HepG2 (cell line): ENCODE measurements around the gene MCC. TPM values are rescaled to one million over a fixed set of nuclear protein-coding genes. Genes with fewer than 3 reads are reported as not detected.

ENCODE experiments used
- ATAC-seq: fragments of 200-7000 bp; cut with Tn5 transposase; 3 replicates; pipeline ENCODE4 v1.9.1; 2020; ENCODE audit warnings: mild to moderate bottlenecking, moderate library complexity
- BruUV-seq: library from RNA; stranded (reverse); fragments of 400-500 nt; replicated peaks from 2 replicates; lab custom pipeline; 2021; lab: Mats Ljungman, UMichigan
- CTCF ChIA-PET: fragments of 300-600 bp; formaldehyde crosslinking; extraction: SDS; loops from one replicate; lab custom pipeline; 2021; ENCODE audit warnings: low total read pairs, inconsistent platforms, low intra/inter-chr PET ratio; lab: Yijun Ruan, JAX
- POLR2A ChIA-PET: fragments of 350-600 bp; sonication (Branson Sonifier 250); formaldehyde crosslinking; loops from one replicate; lab custom pipeline; 2020; ENCODE audit warnings: antibody characterized with exemption, inconsistent platforms; lab: Yijun Ruan, JAX
- DNase-seq: peaks from one replicate; pipeline ENCODE4 v3.0.0-alpha.2; 2015; ENCODE audit warnings: low spot score
- FAIRE-seq: peaks from 3 replicates; lab custom pipeline; 2011; peaks lifted over from hg19 to GRCh38; lab: Jason Lieb, UNC
- H2AFZ ChIP-seq: one replicate; pipeline ENCODE4 v1.6.1; 2011; ENCODE audit warnings: low read length, inconsistent platforms
- H3K27ac ChIP-seq: fragments of 300-600 bp; 3 replicates; pipeline ENCODE4 v1.8.0; 2011; ENCODE audit warnings: mixed run types, mild to moderate bottlenecking, mixed read lengths, low read length, inconsistent platforms; ENCODE audit not compliant: insufficient read depth; ENCODE audit errors: extremely low read length
- H3K27me3 ChIP-seq, 2 experiments: fragments of 200-600 bp in 1 of 2; 2 replicates in 1 of 2; 3 replicates in 1 of 2; pipeline versions ENCODE4 v1.6.0 to v1.8.0; 2011; ENCODE audit warnings: low read length in 2 of 2, mild to moderate bottlenecking in 2 of 2, moderate library complexity in 2 of 2, inconsistent platforms in 1 of 2; ENCODE audit not compliant: insufficient read depth in 2 of 2, control insufficient read depth in 1 of 2
- H3K36me3 ChIP-seq, 2 experiments: fragments of 200-600 bp in 1 of 2; replicated peaks in 1 of 2; 2 replicates in 1 of 2; 3 replicates in 1 of 2; pipeline versions ENCODE4 v1.5.1 to v1.8.0; 2011; ENCODE audit warnings: low read length in 2 of 2, inconsistent platforms in 1 of 2; ENCODE audit not compliant: insufficient read depth in 2 of 2, control insufficient read depth in 1 of 2
- H3K4me1 ChIP-seq: 2 replicates; pipeline ENCODE4 v1.5.1; 2012; ENCODE audit warnings: low read length, inconsistent platforms; ENCODE audit not compliant: insufficient read depth
- H3K4me2 ChIP-seq: 2 replicates; pipeline ENCODE4 v1.6.0; 2011; ENCODE audit warnings: low read depth, low read length, inconsistent platforms
- H3K4me3 ChIP-seq, 3 experiments: fragments of 200-600 bp in 1 of 3; sonication (generic), shearing (Covaris generic) in 1 of 3; replicated peaks in 1 of 3; 2 replicates each; pipeline ENCODE4 v1.5.1; 2011 to 2016; ENCODE audit warnings: low read length in 3 of 3, inconsistent platforms in 2 of 3, low read depth in 2 of 3, mild to moderate bottlenecking in 2 of 3, control low read depth in 1 of 3, mixed read lengths in 1 of 3; ENCODE audit not compliant: insufficient read depth in 1 of 3
- H3K79me2 ChIP-seq: one replicate; pipeline ENCODE4 v1.6.1; 2011; ENCODE audit warnings: low read length, inconsistent platforms; ENCODE audit not compliant: insufficient read depth
- H3K9ac ChIP-seq: 2 replicates; pipeline ENCODE4 v1.6.0; 2011; ENCODE audit warnings: mild to moderate bottlenecking, low read depth, low read length, inconsistent platforms; ENCODE audit not compliant: insufficient read depth
- H3K9me3 ChIP-seq: 2 replicates; pipeline ENCODE4 v1.5.1; 2012; ENCODE audit warnings: mild to moderate bottlenecking, low read length
- H4K20me1 ChIP-seq: 2 replicates; pipeline ENCODE4 v1.6.0; 2011; ENCODE audit warnings: inconsistent platforms, mild to moderate bottlenecking, low read length, moderate library complexity; ENCODE audit not compliant: insufficient read depth
- ARNT2 ChIP-seq: sonication (generic); formaldehyde crosslinking; IDR thresholded peaks from 2 replicates; pipeline ENCODE4 v1.8.0; 2022; ENCODE audit warnings: mild to moderate bottlenecking, low read depth, missing genetic modification reagents, moderate library complexity
- CERS6 ChIP-seq: sonication (generic); formaldehyde crosslinking; IDR thresholded peaks from 2 replicates; pipeline ENCODE4 v1.5.0; 2020; ENCODE audit warnings: missing genetic modification reagents
- ETV6 ChIP-seq: sonication (generic); formaldehyde crosslinking; conservative IDR thresholded peaks from 2 replicates; pipeline ENCODE4 v1.4.0; 2020; ENCODE audit warnings: missing genetic modification reagents
- HDAC1 ChIP-seq: sonication (generic); formaldehyde crosslinking; IDR thresholded peaks from 2 replicates; pipeline ENCODE4 v1.5.1; 2020; ENCODE audit warnings: mild to moderate bottlenecking, missing genetic modification reagents
- MYNN ChIP-seq: sonication (generic); formaldehyde crosslinking; IDR thresholded peaks from 2 replicates; pipeline ENCODE4 v1.4.0; 2020; ENCODE audit warnings: mild to moderate bottlenecking, low read depth, missing genetic modification reagents
- RNF219 ChIP-seq: sonication (generic); formaldehyde crosslinking; IDR thresholded peaks from 2 replicates; pipeline ENCODE4 v1.5.0; 2020; ENCODE audit warnings: mild to moderate bottlenecking, missing genetic modification reagents
- TEAD2 ChIP-seq: sonication (generic); formaldehyde crosslinking; IDR thresholded peaks from 2 replicates; pipeline ENCODE4 v1.9.0; 2021; ENCODE audit warnings: missing genetic modification reagents
- TRIM24 ChIP-seq: sonication (generic); formaldehyde crosslinking; IDR thresholded peaks from 2 replicates; pipeline ENCODE4 v1.8.0; 2022; ENCODE audit warnings: mild to moderate bottlenecking, missing genetic modification reagents
- ZC3H4 ChIP-seq: sonication (generic); formaldehyde crosslinking; IDR thresholded peaks from 2 replicates; pipeline ENCODE4 v1.4.0; 2020; ENCODE audit warnings: missing genetic modification reagents, borderline replicate concordance
- ZNF501 ChIP-seq: sonication (generic); formaldehyde crosslinking; IDR thresholded peaks from 2 replicates; pipeline ENCODE4 v1.5.1; 2020; ENCODE audit warnings: mild to moderate bottlenecking, moderate library complexity, missing genetic modification reagents
- ZNF552 ChIP-seq: sonication (generic); formaldehyde crosslinking; IDR thresholded peaks from 2 replicates; pipeline ENCODE4 v1.9.0; 2022; ENCODE audit warnings: missing genetic modification reagents, mild to moderate bottlenecking, borderline replicate concordance
- ZNF557 ChIP-seq: sonication (generic); formaldehyde crosslinking; IDR thresholded peaks from 2 replicates; pipeline ENCODE4 v1.4.0; 2020; ENCODE audit warnings: missing genetic modification reagents
- ZNF772 ChIP-seq: sonication (generic); formaldehyde crosslinking; IDR thresholded peaks from 2 replicates; pipeline ENCODE4 v1.5.0; 2020; ENCODE audit warnings: mild to moderate bottlenecking, missing genetic modification reagents
- ZSCAN21 ChIP-seq: sonication (generic); formaldehyde crosslinking; IDR thresholded peaks from 2 replicates; pipeline ENCODE4 v1.8.0; 2022; ENCODE audit warnings: mild to moderate bottlenecking, missing genetic modification reagents, moderate library complexity, borderline replicate concordance
- WGBS: methylation state at CpG from one replicate; pipeline ENCODE4 v1.1.6; 2017; ENCODE audit warnings: low lambda C conversion rate; 5-methylcytosine and 5-hydroxymethylcytosine counted together
- in situ Hi-C: cut with HindIII; loops from 2 replicates; pipeline ENCODE4 v1.10.0; 2017; ENCODE audit warnings: low pct_unique_long_range_greater_than_20kb; ENCODE audit not compliant: extremely low pct_ligation_motif_present
- intact Hi-C: fragments of 100-400 bp; cut with micrococcal nuclease; formaldehyde crosslinking; loops from one replicate; pipeline ENCODE4 v1.10.0; 2022; ENCODE audit not compliant: unreplicated experiment
- polyA plus RNA-seq, 8 experiments: library from polyadenylated mRNA; depleted of rRNA in 3 of 8; stranded (reverse) in 7 of 8; unstranded in 1 of 8; fragments of >200 nt; fragmentation: Illumina TruSeq in 4 of 8; extraction: Trizol in 4 of 8; gene quantifications; 2 replicates each; pipeline versions ENCODE4 v1.2.1 to v1.2.3, GENCODE V29; 2011 to 2016; ENCODE audit warnings: low read depth in 4 of 8, missing spikeins in 1 of 8, mixed read lengths in 1 of 8; ENCODE audit not compliant: insufficient read depth in 1 of 8
- total RNA-seq, 5 experiments: library from RNA; depleted of rRNA; stranded (reverse); fragments of >200 nt; fragmentation: Illumina TruSeq; extraction: Trizol; gene quantifications; 2 replicates each; pipeline ENCODE4 v1.2.3, GENCODE V29; 2016; ENCODE audit warnings: low read depth in 1 of 5
- TF ChIP-seq, protein P1 (sequence below): sonication (generic); formaldehyde crosslinking; IDR thresholded peaks from 2 replicates; pipeline ENCODE4 v1.4.0; 2020; ENCODE audit warnings: missing genetic modification reagents
- TF ChIP-seq, protein P2 (sequence below): sonication (generic); formaldehyde crosslinking; IDR thresholded peaks from 2 replicates; pipeline ENCODE4; 2020; ENCODE audit warnings: missing genetic modification reagents, mild to moderate bottlenecking, borderline replicate concordance

MCC gene
- total and polyA plus RNA-seq, 2 of the 13 experiments (the other 11 are each of a cell fraction or from before 2014, with no cell fraction given): 0.55 to 2.4 TPM

DNA sequence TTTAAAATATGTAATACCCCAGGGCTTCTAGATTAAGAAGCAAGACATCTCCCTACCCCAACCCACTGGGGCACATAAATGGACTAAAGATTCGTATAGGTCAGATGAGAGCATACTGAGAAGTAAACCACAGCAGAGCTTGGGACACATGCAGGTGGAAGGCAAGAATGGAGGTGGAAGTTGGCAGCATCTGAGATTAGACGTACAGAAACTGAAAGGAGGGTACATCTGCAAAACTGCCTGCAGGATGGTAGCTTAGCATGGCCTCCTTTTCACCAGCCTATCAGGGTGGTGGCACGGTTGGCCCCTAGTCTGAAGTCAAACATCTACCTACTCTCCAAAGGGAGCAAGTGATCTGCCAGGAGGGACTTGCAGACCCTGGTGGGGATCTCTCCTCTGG is 235.2 kb downstream of the MCC start:
- H3K4me2 ChIP-seq: no peak overlapping the region
- FAIRE-seq (no peak), DNase-seq (no peak), ATAC-seq (no peak)
- no TSS peak for BruUV-seq
- H3K27ac ChIP-seq: no peak overlapping the region
- no peaks in the 10 kb centered on the region for H3K79me2 ChIP-seq
- H3K9me3 ChIP-seq: no peaks in the 10 kb centered on the region
- ChIA-PET CTCF (no interaction called here), POLR2A (no interaction called here)
- in situ Hi-C loops (no loop called here), intact Hi-C loops (no loop called here)
- no peak overlapping the region for H2AFZ ChIP-seq
- no peaks in the 10 kb centered on the region for H4K20me1 ChIP-seq
- H3K4me1 ChIP-seq: no peaks in the 10 kb centered on the region
- no peak overlapping the region for H3K4me3 ChIP-seq
- no peaks in the 10 kb centered on the region for H3K36me3 ChIP-seq
- peaks cover 0 to 4% of the 10 kb centered on the region in 2 experiments; a peak in 1 of 5 replicates for H3K27me3 ChIP-seq
- WGBS: 15% methylated on average over 3 of the region's 3 CpGs
- no peak overlapping the region for H3K9ac ChIP-seq
- no peak for TF ChIP-seq ZNF772 (CRISPR knock-in tag)
- no peak for TF ChIP-seq ARNT2 (CRISPR knock-in tag)
- TF ChIP-seq RNF219 (CRISPR knock-in tag): no peak
- no peak for TF ChIP-seq CERS6 (CRISPR knock-in tag)
- TF ChIP-seq ZC3H4 (CRISPR knock-in tag): no peak
- TF ChIP-seq, protein P1, sequence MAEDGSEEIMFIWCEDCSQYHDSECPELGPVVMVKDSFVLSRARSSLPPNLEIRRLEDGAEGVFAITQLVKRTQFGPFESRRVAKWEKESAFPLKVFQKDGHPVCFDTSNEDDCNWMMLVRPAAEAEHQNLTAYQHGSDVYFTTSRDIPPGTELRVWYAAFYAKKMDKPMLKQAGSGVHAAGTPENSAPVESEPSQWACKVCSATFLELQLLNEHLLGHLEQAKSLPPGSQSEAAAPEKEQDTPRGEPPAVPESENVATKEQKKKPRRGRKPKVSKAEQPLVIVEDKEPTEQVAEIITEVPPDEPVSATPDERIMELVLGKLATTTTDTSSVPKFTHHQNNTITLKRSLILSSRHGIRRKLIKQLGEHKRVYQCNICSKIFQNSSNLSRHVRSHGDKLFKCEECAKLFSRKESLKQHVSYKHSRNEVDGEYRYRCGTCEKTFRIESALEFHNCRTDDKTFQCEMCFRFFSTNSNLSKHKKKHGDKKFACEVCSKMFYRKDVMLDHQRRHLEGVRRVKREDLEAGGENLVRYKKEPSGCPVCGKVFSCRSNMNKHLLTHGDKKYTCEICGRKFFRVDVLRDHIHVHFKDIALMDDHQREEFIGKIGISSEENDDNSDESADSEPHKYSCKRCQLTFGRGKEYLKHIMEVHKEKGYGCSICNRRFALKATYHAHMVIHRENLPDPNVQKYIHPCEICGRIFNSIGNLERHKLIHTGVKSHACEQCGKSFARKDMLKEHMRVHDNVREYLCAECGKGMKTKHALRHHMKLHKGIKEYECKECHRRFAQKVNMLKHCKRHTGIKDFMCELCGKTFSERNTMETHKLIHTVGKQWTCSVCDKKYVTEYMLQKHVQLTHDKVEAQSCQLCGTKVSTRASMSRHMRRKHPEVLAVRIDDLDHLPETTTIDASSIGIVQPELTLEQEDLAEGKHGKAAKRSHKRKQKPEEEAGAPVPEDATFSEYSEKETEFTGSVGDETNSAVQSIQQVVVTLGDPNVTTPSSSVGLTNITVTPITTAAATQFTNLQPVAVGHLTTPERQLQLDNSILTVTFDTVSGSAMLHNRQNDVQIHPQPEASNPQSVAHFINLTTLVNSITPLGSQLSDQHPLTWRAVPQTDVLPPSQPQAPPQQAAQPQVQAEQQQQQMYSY (CRISPR knock-in tag): no peak
- TF ChIP-seq ETV6 (CRISPR knock-in tag): no peak
- TF ChIP-seq HDAC1 (CRISPR knock-in tag): no peak
- TF ChIP-seq, protein P2, sequence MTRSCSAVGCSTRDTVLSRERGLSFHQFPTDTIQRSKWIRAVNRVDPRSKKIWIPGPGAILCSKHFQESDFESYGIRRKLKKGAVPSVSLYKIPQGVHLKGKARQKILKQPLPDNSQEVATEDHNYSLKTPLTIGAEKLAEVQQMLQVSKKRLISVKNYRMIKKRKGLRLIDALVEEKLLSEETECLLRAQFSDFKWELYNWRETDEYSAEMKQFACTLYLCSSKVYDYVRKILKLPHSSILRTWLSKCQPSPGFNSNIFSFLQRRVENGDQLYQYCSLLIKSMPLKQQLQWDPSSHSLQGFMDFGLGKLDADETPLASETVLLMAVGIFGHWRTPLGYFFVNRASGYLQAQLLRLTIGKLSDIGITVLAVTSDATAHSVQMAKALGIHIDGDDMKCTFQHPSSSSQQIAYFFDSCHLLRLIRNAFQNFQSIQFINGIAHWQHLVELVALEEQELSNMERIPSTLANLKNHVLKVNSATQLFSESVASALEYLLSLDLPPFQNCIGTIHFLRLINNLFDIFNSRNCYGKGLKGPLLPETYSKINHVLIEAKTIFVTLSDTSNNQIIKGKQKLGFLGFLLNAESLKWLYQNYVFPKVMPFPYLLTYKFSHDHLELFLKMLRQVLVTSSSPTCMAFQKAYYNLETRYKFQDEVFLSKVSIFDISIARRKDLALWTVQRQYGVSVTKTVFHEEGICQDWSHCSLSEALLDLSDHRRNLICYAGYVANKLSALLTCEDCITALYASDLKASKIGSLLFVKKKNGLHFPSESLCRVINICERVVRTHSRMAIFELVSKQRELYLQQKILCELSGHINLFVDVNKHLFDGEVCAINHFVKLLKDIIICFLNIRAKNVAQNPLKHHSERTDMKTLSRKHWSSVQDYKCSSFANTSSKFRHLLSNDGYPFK (CRISPR knock-in tag): no peak
- no peak for TF ChIP-seq ZSCAN21 (CRISPR knock-in tag)
- TF ChIP-seq ZNF557 (CRISPR knock-in tag): no peak
- TF ChIP-seq ZNF552 (CRISPR knock-in tag): no peak
- TF ChIP-seq ZNF501: no peak
- no peak for TF ChIP-seq TRIM24 (CRISPR knock-in tag)
- TF ChIP-seq MYNN (CRISPR knock-in tag): no peak
- TF ChIP-seq TEAD2 (CRISPR knock-in tag): no peak
